NOMO-1 treated with dmso at 0.1 percent for 144 hours (cell line): ENCODE results near the gene SACM1L.
"Not testable (repeated sequence)": the region's sequence is repeated elsewhere in the genome, so short reads cannot be mapped to it uniquely, and the experiment has no call there.

ENCODE experiments used
- DNase-seq: peaks from one replicate; lab custom pipeline; 2025; ENCODE audit not compliant: unreplicated experiment; lab: John Stamatoyannopoulos, UW

SACM1L gene

GRCh38 chr3:45690336-45691035 is 1.3 kb downstream of the SACM1L start:
- no peak for DNase-seq

GRCh38 chr3:45691842-45692241 is 2.6 kb downstream of the SACM1L start:
- DNase-seq: no peak

GRCh38 chr3:45692866-45693265 is 3.7 kb downstream of the SACM1L start:
- no peak for DNase-seq

- no peak for DNase-seq
Observed at GRCh38 chr3:45693941-45694521, 4.8 kb downstream of the SACM1L start.

GRCh38 chr3:45695166-45695565 is 6.0 kb downstream of the SACM1L start:
- DNase-seq: not testable (repeated sequence)

- no peak for DNase-seq
Observed at GRCh38 chr3:45700570-45701073, 11.4 kb downstream of the SACM1L start.

- no peak for DNase-seq
Observed at GRCh38 chr3:45701172-45701867, 12.1 kb downstream of the SACM1L start.

- DNase-seq: no peak
Observed at GRCh38 chr3:45704301-45704943, 15.2 kb downstream of the SACM1L start.

GRCh38 chr3:45705839-45706808 is 16.9 kb downstream of the SACM1L start:
- no peak for DNase-seq

- no peak for DNase-seq
Observed at GRCh38 chr3:45711931-45712330, 22.7 kb downstream of the SACM1L start.

- DNase-seq: no peak
Observed at GRCh38 chr3:45712434-45713110, 23.4 kb downstream of the SACM1L start.

- no peak for DNase-seq
Observed at GRCh38 chr3:45715945-45716344, 26.7 kb downstream of the SACM1L start.

GRCh38 chr3:45716790-45717336 is 27.7 kb downstream of the SACM1L start:
- no peak for DNase-seq

GRCh38 chr3:45719655-45720487 is 30.7 kb downstream of the SACM1L start:
- no peak for DNase-seq

- no peak for DNase-seq
Observed at GRCh38 chr3:45724911-45725310, 35.7 kb downstream of the SACM1L start.

- DNase-seq: no peak
Observed at GRCh38 chr3:45729614-45730013, 40.4 kb downstream of the SACM1L start.

- no peak for DNase-seq
Observed at GRCh38 chr3:45730409-45731154, 41.4 kb downstream of the SACM1L start.

- DNase-seq: no peak
Observed at GRCh38 chr3:45736707-45737106, 47.5 kb downstream of the SACM1L start.
